GDM1 (cell line): Measurements from ENCODE around the gene METTL21A.
A peak's percentile ranks its signal among the peaks of the same experiment; 100 is the strongest.
"Not testable (repeated sequence)": the region's sequence is repeated elsewhere in the genome, so short reads cannot be mapped to it uniquely, and the experiment has no call there.

Source experiments
- DNase-seq: peaks from one replicate; lab custom pipeline; 2025; lab: John Stamatoyannopoulos, UW

METTL21A gene

DNA sequence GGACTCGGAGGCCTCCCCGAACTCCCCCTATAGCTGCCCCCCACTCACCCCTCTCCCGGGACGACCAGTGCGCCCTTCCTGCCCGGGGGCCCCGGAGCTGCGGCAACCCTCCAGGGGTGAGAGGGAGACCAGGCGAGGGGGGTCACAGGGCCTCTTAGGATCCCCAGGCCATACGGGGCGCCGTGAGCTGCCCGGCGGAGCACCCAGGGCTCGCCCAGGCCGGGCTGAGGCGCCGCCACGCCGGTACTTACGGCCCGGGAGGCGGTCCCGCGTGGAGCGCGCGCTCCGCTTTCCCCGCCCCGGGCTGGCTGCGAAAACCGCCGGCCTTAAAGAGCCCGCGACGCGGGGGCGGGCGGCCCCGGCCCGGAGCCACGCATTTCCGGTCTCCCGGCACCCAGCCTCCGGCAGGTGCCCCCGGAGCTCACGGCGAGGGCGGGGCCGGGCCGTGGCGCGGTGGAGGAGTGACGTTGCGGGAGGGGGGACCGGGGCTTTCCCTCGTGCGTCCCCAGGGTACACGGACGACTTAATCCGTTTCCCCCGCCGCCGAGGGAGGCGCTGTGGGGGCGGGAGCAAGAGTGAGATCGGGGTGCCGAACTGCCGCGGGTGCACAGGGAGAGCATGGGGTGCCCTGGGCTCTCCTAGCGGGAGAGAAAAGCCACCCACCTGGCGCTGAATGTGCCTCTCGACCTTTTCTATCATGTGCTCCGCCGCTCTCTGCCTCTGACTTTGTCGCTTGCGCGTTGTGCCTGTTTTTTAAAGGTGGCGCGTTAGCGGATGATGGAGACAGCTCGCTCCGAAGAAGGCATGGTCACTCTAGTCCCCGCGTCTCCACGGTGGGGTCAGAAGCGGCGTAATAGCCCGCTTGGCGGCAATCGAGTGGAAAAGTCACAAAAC is at the start of gene METTL21A:
TSS of gene METTL21A (minus strand) at position 381 of the 894 bp plus-strand sequence. CDS start 1,019 bp downstream, outside the sequence.
- peak; percentile 92 for DNase-seq

DNA sequence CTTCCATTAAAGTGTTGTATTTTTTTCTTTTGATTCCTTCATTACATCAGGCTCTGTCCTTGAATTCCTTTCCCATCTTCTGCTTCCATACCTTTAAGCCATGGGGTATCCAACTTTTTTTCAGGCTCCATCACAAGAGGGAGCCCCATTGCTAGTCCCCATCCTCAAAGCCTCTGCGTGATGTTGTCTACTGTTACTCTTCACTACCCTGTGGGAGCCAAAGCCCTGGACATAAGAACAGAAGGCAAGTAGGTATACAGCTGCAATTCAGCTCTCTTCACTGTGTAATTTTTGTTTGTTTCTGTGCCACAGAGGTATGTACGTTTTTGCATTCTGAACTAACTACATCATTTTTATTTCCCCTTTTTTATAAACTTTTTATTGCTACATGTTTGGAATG is 49.6 kb upstream of the METTL21A start:
- no peak for DNase-seq

DNA sequence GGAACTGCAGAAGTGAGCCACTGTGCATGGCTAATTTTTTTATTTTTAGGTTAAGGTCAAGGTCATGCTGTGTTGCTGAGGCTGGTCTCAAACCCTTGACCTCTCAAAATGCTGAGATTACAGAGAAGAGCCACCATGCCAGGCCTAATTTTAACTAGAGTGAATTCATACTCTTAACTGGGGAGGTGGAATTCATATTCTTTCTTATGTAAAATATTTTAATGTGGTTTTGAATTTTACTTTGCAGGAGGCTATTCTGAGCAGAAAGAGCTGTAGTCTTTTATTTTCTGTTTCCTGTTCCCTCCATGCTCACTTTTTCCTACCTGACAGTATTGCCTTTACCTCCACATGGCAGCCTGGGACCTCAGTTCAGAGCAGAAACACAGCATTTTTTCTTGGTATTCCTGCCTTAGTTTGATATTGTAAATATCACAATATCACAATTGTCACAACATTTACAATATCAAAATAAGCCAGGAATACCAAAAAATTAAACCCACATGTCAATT is 49.1 kb upstream of the METTL21A start:
- DNase-seq: no peak

DNA sequence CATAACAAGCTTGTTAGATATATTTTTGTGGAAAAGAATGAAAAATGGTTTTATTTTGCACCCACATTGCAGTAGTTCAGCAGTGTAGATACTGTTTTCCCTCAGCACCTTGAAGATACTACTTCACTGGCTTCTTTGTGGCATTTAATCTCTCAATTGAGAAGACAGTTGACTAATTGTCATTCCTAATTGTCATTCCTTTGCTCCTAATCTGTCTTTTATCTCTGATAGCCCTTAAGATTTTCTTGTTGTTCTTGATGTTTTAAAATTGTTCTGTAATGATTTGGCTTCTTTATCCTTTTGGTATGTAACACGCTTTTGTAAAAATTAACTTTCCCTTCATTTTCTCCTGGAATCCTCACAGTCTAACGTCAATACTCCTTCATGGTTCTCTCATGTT is 48.2 kb upstream of the METTL21A start:
- no peak for DNase-seq

DNA sequence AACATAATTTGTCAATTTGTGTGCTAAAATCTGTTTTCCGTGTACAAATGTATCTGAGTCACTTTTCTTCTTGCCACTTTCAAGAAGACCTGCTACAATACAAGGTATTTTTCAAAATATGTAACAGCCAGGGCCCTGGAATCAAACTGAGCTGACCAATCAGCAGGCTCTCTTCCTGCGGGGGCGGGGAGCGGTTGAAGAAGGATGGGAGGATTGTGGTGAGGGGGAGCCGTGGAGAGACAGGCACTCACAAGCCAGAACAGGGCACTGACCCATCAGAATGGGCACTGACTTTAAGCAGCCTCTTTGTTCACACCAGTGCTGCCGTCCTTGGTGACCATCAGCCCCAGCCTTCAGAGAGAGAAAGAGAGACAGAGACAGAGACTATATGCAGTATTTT is 45.7 kb upstream of the METTL21A start:
- DNase-seq: no peak

DNA sequence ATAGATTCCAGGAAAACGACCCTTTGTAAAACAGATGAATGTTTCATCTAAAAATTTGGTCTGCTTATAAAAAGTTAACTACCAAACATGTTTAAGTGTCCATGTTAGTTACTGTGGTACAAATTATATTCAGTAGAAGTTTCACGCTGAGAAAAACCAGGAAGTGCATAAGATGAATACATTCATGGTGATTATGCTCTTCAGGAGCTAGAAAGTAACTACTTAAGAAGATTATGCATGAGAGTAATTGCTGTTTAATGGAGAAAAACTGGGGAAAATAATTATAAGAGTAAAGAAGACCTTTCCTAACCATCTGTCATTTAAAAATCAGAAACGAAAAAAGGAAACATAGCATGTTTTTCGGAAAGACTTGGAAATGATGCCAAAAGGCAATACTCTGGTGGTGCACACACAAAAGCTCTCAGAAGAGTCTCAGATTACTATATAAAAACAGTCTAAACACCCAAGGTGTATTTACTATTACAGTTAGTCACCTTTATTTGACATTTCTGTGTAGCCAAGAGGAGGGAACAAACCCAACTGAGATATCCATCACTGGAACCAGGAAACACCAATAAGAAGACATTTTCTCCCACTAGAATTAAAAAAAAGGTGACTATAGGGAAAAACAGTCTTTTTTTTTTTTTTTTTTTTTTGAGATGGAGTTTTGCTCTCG is 38.8 kb upstream of the METTL21A start:
- DNase-seq: no peak

DNA sequence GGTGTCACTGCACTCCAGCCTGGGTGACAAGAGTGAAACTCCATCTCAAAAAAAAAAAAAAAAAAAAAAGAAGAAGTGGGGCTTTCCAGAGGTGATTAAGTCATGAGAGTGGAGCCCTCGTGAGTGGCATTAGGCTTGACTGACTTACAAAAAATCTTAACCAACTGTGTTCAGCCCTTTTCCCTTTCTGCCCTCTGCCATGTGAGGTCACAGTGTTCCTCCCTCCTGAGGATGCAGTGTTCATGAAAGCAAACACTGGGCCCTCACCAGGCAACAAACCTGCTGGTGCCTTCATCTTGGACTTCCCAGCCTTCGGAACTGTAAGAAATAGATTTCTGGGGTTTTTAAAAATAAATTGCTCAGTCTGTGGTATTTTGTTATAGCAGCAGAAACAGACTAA is 37.0 kb upstream of the METTL21A start:
- DNase-seq: peak; percentile 16

- DNase-seq: no peak
Observed at GRCh38 chr2:207660994-207661393, 35.8 kb upstream of the METTL21A start.

DNA sequence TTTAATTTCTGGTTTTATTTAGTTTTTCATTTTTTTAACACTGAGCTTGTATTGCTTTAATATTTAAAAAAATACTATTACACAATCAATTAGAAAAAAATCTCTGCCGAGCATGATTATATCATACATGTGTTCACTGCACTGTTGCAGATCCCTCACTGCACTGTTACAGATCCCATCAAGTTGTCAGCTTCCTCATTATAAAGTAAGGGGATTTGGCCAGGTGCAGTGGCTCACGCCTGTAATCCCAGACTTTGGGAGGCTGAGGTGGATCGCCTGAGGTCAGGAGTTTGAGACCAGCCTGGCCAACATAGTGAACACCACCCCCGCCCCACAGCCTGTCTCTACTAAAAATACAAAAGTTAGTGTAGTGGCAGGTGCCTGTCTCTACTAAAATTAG is 33.0 kb upstream of the METTL21A start:
- no peak for DNase-seq

DNA sequence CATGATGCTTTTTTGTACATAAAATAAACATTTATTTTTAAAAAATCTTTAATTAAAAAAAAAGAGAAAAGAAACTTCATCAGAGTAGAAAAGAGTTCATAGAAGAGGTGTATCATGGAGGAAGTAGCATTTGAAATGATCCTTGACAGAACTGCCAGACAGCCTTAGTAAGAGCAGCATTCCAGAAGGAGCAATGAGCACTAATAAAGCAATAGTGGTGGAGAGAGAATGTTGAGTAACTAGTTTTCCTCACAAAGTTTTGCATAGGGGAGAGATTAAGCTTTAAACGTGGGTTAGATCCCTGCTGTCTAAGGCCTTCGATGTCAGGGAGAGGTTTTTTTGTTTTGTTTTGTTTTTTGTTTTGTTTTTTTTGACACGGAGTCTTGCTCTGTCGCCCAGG is 29.8 kb upstream of the METTL21A start:
- no peak for DNase-seq

DNA sequence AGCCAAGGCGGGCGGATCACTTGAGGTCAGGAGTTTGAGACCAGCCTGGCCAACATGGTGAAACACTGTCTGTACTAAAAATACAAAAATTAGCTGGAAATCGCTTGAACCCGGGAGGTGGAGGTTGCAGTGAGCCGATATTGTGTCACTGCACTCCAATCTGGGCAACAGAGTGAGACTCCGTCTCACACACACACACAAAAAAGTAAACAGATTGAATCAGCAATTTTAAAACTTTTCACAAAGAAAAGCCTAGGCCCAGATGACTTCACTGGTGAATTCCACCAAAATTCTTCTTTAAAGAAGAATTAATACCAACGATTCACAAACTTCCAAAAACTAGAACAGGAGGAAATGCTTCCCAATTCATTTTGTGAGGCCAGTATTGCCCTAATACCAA is 21.4 kb upstream of the METTL21A start:
- not testable (repeated sequence) for DNase-seq

- DNase-seq: no peak
Observed at GRCh38 chr2:207643892-207644291, 18.7 kb upstream of the METTL21A start.

GRCh38 chr2:207640661-207641060 is 15.5 kb upstream of the METTL21A start:
- DNase-seq: no peak

DNA sequence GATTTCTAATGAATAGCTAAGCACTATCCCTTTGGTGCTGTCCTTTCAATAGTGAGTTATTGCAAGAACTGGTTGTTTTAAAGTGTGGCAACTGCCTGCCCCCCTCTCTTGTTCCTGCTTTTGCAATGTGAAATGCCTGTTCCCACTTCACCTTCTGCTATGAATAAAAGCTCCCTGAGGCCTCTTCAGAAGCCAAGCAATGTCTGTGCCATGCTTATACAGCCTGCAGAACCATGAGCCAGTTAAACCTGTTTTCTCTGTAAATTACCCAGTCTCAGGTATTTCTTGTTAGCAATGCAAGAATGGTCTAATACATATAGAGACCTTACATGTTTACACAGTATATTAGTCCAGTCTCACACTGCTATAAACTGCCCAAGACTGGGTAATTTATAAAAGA is 15.0 kb upstream of the METTL21A start:
- DNase-seq: no peak

- DNase-seq: not testable (repeated sequence)
Observed at GRCh38 chr2:207639288-207639687, 14.1 kb upstream of the METTL21A start.

DNA sequence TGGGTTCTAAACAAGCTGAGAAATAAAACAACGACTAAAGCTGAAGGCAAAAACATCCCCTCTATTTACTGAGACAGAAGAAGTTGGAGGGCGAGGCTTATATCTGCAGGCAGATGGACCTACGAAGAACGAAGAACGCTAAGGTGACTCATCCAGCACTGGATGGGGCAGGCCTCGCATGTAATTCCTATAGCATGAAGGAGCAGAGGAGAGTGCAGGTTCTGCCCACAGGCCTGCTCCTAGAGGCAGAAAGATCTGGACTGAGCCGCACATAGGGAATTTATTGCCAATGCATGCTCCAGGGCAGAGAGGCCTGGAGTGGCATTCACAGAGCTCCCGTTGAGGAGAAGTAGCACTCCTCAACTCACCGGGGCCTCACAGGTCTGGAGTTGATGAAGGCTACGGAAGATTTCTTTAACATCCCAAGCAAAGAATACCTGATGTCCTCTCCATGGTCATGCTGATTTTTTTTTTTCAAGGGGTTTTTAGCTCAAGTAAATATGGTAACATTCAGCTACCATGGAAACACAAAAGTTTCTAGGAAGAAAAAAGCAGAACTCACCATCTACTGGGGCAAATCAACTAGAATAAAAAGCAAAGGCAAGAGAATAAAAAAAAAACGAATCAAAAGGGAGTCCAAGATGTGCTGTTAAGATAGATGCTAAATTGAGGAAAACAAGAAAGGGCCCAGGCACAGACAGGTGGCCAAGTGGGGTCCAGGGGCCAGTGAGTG is 10.4 kb upstream of the METTL21A start:
- no peak for DNase-seq

DNA sequence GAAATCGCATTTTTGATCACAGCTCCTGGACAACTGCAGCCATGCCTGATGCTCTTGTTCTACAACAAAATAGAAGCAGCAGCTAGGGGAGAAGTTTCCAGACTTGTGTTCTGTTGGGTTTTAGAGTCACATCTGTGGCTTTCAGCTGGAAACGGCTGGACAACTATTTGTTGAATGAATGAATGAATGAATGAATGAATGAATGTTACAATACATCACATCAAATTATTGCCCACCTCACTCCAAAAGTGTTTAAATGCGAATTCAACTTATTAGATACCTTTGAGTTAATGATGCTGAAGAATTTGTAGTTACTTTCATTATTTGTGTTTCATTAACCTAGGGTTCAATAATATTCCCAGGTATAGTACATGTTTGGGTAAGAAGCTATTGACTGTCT is 8.5 kb upstream of the METTL21A start:
- DNase-seq: no peak

GRCh38 chr2:207632575-207633493 is 7.6 kb upstream of the METTL21A start:
- DNase-seq: peak; percentile 24

- no peak for DNase-seq
Observed at GRCh38 chr2:207630491-207630890, 5.3 kb upstream of the METTL21A start.

GRCh38 chr2:207629553-207629952 is 4.4 kb upstream of the METTL21A start:
- DNase-seq: no peak
